Lower lobe of right lung (tissue), 2 donors: ENCODE measurements around the gene IMMP2L. TPM values are rescaled to one million over a fixed set of nuclear protein-coding genes. Genes with fewer than 3 reads are reported as not detected.

ENCODE experiments used
- ATAC-seq, 2 donors: fragments of 200-7000 bp; cut with Tn5 transposase; one replicate each; pipeline ENCODE4 v1.9.1; 2020 to 2022; ENCODE audit warnings: mild to moderate bottlenecking in 2 of 2, moderate library complexity in 2 of 2
- DNase-seq: peaks from one replicate; pipeline ENCODE4 v3.0.0-alpha.2; 2020
- H3K27ac ChIP-seq: fragments of 200-600 bp; one replicate; pipeline ENCODE4 v1.8.0; 2022
- H3K27me3 ChIP-seq: fragments of 200-600 bp; one replicate; pipeline ENCODE4 v1.8.0; 2022; ENCODE audit warnings: low read depth
- H3K36me3 ChIP-seq: fragments of 200-600 bp; one replicate; pipeline ENCODE4 v1.8.0; 2022; ENCODE audit warnings: mild to moderate bottlenecking
- H3K4me1 ChIP-seq: fragments of 200-600 bp; one replicate; pipeline ENCODE4 v1.8.0; 2022
- H3K4me3 ChIP-seq: fragments of 200-600 bp; one replicate; pipeline ENCODE4 v1.8.0; 2022; ENCODE audit warnings: mild to moderate bottlenecking
- H3K9me3 ChIP-seq: fragments of 200-600 bp; one replicate; pipeline ENCODE4 v1.8.0; 2022
- intact Hi-C: fragments of 100-400 bp; cut with DNase I; formaldehyde crosslinking; loops from one replicate; pipeline ENCODE4 v1.11.0; 2022
- total RNA-seq: library from RNA; stranded (reverse); fragmentation: NEBNext Ultra II Directional; extraction: Animal tissue kit (Norgen Biotek cat#: 25700); gene quantifications from one replicate; pipeline ENCODE4 v1.2.1, GENCODE V29; 2021
- TF ChIP-seq, protein P1 (sequence below): fragments of 200-600 bp; IDR thresholded peaks from one replicate; pipeline ENCODE4 v1.8.0; 2022; ENCODE audit warnings: antibody characterized with exemption, mild to moderate bottlenecking
- donor health status: DM: no; HTN: yes; CAD: no; lungs with severe emphysema.

IMMP2L gene
- total RNA-seq, 1 donor from 2014 or later: 14.7 TPM

- no peaks in the 10 kb centered on the region for H3K4me1 ChIP-seq
- H3K27ac ChIP-seq: no peak overlapping the region
- H3K27me3 ChIP-seq: no peaks in the 10 kb centered on the region
- DNase-seq (no peak), ATAC-seq (no peak)
- H3K9me3 ChIP-seq: peaks cover 7% of the 10 kb centered on the region
- TF ChIP-seq, protein P1, sequence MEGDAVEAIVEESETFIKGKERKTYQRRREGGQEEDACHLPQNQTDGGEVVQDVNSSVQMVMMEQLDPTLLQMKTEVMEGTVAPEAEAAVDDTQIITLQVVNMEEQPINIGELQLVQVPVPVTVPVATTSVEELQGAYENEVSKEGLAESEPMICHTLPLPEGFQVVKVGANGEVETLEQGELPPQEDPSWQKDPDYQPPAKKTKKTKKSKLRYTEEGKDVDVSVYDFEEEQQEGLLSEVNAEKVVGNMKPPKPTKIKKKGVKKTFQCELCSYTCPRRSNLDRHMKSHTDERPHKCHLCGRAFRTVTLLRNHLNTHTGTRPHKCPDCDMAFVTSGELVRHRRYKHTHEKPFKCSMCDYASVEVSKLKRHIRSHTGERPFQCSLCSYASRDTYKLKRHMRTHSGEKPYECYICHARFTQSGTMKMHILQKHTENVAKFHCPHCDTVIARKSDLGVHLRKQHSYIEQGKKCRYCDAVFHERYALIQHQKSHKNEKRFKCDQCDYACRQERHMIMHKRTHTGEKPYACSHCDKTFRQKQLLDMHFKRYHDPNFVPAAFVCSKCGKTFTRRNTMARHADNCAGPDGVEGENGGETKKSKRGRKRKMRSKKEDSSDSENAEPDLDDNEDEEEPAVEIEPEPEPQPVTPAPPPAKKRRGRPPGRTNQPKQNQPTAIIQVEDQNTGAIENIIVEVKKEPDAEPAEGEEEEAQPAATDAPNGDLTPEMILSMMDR: no peak
- no peak overlapping the region for H3K4me3 ChIP-seq
- H3K36me3 ChIP-seq: no peaks in the 10 kb centered on the region
- intact Hi-C loops: no loop called here
Measured at GRCh38 chr7:111521660-111522059, 40.6 kb downstream of the IMMP2L start.

DNA sequence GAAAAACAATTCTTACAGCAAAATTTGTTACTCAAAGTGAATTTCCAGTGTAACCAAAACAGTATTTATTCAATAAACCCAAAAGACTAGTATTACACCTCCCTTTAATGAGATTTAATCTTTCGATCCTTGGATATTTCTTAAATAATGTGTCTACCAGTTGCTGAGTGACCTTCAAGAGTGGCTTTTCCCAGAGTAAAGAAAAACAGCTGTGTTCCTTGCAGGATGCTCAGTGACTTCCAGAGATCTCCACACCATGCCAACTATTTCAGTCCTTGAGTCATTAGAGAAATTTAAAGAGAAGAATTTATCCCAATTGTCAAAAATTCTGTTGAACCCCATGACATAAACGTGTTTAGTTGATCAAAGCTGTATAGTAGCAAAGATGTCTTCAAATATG lies 44.0 kb downstream of the IMMP2L start:
- H3K4me3 ChIP-seq: no peak overlapping the region
- no peak for ATAC-seq
- H3K36me3 ChIP-seq: no peaks in the 10 kb centered on the region
- H3K27me3 ChIP-seq: no peaks in the 10 kb centered on the region
- no peaks in the 10 kb centered on the region for H3K4me1 ChIP-seq
- TF ChIP-seq, protein P1: no peak
- intact Hi-C loops: no loop called here
- peaks cover 7% of the 10 kb centered on the region for H3K9me3 ChIP-seq
- DNase-seq: no peak
- H3K27ac ChIP-seq: no peak overlapping the region

- ATAC-seq (no peak), DNase-seq (no peak)
- no peaks in the 10 kb centered on the region for H3K4me1 ChIP-seq
- H3K9me3 ChIP-seq: peaks cover 7% of the 10 kb centered on the region
- no peak overlapping the region for H3K4me3 ChIP-seq
- intact Hi-C loops: no loop called here
- TF ChIP-seq, protein P1: no peak
- no peak overlapping the region for H3K27ac ChIP-seq
- H3K27me3 ChIP-seq: no peaks in the 10 kb centered on the region
- H3K36me3 ChIP-seq: no peaks in the 10 kb centered on the region
Measured at GRCh38 chr7:111517549-111517951, 44.7 kb downstream of the IMMP2L start.

DNA sequence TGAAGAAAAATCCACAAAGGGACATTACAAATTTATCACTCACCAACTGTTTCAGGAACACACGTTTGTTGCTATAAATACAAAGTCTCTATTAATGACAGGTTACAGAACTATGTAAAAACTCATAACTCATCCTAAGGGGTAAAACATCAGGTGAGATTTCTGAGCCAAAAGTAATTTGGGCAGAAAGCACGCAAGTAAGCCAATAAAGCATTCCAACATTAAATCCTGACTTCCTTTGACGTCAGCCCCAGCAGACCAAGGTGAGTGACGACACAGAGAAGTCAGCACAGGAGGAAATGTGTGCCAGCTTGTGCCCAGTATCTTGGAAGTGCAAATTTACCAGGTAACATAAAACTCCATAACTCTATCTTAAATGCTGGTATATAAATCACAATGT lies 45.7 kb downstream of the IMMP2L start:
- Histone ChIP-seq H3K27ac (no peak overlapping the region), H3K36me3 (no peaks in the 10 kb centered on the region), H3K4me3 (no peak overlapping the region), H3K27me3 (no peaks in the 10 kb centered on the region), H3K4me1 (no peaks in the 10 kb centered on the region), H3K9me3 (peaks cover 2% of the 10 kb centered on the region)
- TF ChIP-seq, protein P1: no peak
- no peak for DNase-seq
- ATAC-seq: no peak
- intact Hi-C loops: no loop called here

DNA sequence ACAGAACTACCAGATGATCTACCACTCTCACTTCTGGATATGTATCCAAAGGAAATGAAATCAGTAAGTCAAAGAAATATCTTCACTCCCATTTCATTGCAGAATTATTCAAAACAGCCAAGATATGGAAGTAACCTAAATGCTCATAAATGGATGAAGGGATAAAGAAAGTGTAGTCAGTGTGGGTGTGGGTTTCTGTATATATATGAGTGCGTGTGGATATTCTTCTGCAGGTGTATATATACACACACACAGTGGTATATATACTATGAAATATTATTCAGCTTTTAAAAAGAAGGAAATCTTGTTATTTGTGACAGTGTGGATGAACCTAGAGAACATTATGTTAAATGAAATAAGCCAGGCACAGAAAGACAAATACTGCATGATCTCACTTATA lies 48.7 kb downstream of the IMMP2L start:
- H3K27me3 ChIP-seq: no peaks in the 10 kb centered on the region
- TF ChIP-seq, protein P1: no peak
- DNase-seq: no peak
- no peaks in the 10 kb centered on the region for H3K4me1 ChIP-seq
- no peak for ATAC-seq
- no peak overlapping the region for H3K4me3 ChIP-seq
- no peaks in the 10 kb centered on the region for H3K9me3 ChIP-seq
- intact Hi-C loops: no loop called here
- no peak overlapping the region for H3K27ac ChIP-seq
- no peaks in the 10 kb centered on the region for H3K36me3 ChIP-seq

DNA sequence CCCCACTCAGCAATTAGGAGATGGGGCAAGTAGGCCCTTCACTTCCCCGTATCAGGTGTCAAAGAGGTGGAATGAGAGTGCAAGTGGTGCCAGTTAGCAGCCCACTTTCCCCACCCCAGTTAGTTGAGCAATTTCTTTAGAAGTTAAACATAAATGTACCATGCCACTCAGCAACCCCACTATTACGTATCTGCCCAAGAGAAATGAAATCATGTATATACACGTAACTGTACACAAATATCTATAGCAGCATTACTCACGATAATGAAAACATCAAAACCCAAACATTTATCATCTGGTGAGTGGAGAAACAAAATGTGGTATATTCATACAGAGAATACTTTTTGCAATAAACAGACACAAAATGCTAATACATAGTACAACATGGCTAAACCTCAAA lies 50.4 kb downstream of the IMMP2L start:
- TF ChIP-seq, protein P1: no peak
- ATAC-seq (no peak), DNase-seq (no peak)
- intact Hi-C loops: no loop called here
- Histone ChIP-seq H3K9me3 (no peaks in the 10 kb centered on the region), H3K4me3 (no peak overlapping the region), H3K27ac (no peak overlapping the region), H3K27me3 (no peaks in the 10 kb centered on the region), H3K36me3 (no peaks in the 10 kb centered on the region), H3K4me1 (no peaks in the 10 kb centered on the region)
